ENCODE measurements around the gene NDOR1. TPM values are rescaled to one million over a fixed set of nuclear protein-coding genes. Genes with fewer than 3 reads are reported as not detected.
A peak's percentile ranks its signal among the peaks of the same experiment; 100 is the strongest.

Gene NDOR1
- total RNA-seq, 1 donor from 2014 or later, result 22.5 TPM

DNA sequence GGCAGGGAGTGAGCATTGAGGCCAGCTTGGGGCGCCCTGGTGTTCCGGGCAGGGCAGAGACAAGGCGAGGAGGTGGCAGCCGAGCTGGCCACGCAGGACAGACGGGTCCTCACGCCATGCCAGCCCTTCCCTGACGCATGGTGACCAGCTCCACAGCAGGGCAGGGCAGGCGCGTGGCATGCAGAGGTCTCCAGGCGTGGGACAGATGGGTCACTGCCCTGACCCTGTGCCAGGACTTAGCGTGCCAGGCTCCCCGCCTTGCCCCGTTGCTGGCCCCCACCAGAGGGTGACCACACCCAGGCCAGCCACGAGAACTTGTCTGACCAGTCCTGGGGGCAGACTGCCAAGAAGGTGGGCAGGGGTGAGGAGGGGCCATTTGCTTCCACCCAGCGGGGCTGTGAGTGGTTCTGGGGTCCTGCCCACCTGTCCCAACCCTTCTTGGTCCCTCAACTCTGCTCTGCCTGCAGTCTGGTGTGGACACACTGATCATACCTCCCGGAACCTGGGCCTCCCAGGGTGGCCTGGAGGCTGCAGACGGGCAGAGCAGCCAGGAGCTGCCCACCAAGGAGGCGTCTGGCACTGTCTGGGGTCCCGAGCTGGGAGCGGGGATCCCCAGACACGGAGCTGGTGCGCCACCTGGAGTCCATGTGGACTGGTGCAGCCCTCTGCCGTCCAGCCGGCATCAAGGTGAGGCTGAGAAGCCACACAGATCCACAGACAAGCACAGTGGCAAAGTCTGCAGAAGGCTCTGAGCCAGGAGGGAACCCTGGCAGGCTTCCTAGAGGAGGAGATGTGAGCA lies 21.8 kb downstream of the NDOR1 start, which contains the start of gene RNF224:
Gene RNF224, plus strand, starts transcription at position 449 of the 799 bp plus-strand sequence. CDS start 834 bp downstream, outside the sequence.
- H3K27ac Mint-ChIP-seq (ENCODE audit: unreplicated experiment), result no peak within 1 kb of the TSS

DNA sequence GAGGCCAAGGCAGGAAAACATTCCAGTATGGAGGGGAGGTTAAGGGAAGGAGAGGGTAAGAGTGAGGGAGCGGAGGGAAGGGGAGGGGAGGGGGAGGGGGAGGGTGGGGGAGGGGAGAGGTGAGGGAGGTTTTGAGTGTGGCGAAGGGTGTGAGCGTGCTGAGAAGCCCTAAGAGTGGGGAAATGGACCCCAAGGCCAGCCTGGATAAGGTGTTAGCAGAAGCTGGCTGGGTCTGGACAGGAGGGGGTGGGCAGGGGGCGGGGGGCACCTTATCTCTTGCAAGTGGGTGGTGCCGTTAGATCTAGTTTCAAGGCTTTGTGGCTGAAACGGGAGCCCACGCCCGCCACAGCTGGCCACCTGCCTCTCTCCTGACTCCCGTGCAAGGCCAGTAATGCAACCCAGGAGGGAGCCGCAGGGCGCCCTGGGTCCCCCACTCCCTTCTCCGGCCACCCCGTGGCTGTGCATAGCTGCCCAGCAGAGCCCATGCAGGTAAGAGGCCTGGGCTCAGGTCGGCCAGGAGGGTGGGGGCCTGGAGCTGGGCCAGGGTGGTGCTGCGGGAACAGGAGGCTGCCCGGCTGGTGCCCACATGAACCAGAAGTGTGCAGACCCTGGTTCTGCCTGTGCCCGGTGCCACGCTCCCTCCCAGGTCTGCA lies 22.5 kb downstream of the NDOR1 start:
- no peak for DNase-seq (ENCODE audit: low spot score)
- H3K4me3 Mint-ChIP-seq (ENCODE audit: unreplicated experiment), result no peak overlapping the region

More for the DNA sequence above, 21.8 kb downstream of the NDOR1 start, which contains the start of gene RNF224:
- Mint-ChIP-seq H3K27me3 (ENCODE audit: unreplicated experiment) (peaks cover 7% of the 10 kb centered on the region), H3K4me3 (ENCODE audit: unreplicated experiment) (no peak within 1 kb of the TSS), H3K4me1 (ENCODE audit: unreplicated experiment) (no peaks in the 10 kb centered on the region), H3K36me3 (ENCODE audit: low read depth, unreplicated experiment) (no peaks in the 10 kb centered on the region), H3K9me3 (ENCODE audit: unreplicated experiment) (no peaks in the 10 kb centered on the region)
- TF ChIP-seq, protein P1, sequence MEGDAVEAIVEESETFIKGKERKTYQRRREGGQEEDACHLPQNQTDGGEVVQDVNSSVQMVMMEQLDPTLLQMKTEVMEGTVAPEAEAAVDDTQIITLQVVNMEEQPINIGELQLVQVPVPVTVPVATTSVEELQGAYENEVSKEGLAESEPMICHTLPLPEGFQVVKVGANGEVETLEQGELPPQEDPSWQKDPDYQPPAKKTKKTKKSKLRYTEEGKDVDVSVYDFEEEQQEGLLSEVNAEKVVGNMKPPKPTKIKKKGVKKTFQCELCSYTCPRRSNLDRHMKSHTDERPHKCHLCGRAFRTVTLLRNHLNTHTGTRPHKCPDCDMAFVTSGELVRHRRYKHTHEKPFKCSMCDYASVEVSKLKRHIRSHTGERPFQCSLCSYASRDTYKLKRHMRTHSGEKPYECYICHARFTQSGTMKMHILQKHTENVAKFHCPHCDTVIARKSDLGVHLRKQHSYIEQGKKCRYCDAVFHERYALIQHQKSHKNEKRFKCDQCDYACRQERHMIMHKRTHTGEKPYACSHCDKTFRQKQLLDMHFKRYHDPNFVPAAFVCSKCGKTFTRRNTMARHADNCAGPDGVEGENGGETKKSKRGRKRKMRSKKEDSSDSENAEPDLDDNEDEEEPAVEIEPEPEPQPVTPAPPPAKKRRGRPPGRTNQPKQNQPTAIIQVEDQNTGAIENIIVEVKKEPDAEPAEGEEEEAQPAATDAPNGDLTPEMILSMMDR (IDR thresholded peaks at IDR 0.05; ENCODE audit: unreplicated experiment), result peak; percentile 81
- DNase-seq (ENCODE audit: low spot score), result peak; percentile 84

DNA sequence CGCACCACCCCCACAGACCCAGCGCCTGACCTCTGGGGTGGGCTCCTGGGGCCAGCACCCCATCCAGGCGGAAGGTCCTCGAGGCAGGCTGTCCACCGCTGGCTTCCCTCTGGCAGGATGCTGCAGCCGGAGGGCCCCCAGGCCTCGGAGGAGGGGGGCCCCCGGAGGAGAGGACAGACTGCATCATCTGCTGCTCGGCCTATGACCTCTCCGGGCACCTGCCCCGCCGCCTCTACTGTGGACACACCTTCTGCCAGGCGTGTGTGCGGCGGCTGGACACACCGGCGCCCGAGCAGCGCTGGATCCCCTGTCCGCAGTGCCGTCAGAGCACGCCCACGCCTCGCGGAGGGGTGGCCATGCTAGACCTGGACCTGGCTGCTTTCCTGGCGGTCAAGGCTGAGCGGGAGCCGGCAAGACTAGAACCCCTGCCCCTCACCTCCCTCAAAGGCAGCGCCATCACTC lies 23.0 kb downstream of the NDOR1 start:
- peaks cover 7% of the 10 kb centered on the region for H3K27me3 Mint-ChIP-seq (ENCODE audit: unreplicated experiment)
- no peak for DNase-seq (ENCODE audit: low spot score)
- H3K4me1 Mint-ChIP-seq (ENCODE audit: unreplicated experiment), result no peaks in the 10 kb centered on the region
- no peaks in the 10 kb centered on the region for H3K36me3 Mint-ChIP-seq (ENCODE audit: low read depth, unreplicated experiment)
- H3K4me3 Mint-ChIP-seq (ENCODE audit: unreplicated experiment), result no peak overlapping the region
- TF ChIP-seq, protein P1 (IDR thresholded peaks at IDR 0.05; ENCODE audit: unreplicated experiment), result no peak
- H3K27ac Mint-ChIP-seq (ENCODE audit: unreplicated experiment), result no peak overlapping the region
- H3K9me3 Mint-ChIP-seq (ENCODE audit: unreplicated experiment), result no peaks in the 10 kb centered on the region

More for the DNA sequence above, 22.5 kb downstream of the NDOR1 start:
- Mint-ChIP-seq H3K27ac (ENCODE audit: unreplicated experiment) (no peak overlapping the region), H3K9me3 (ENCODE audit: unreplicated experiment) (no peaks in the 10 kb centered on the region), H3K4me1 (ENCODE audit: unreplicated experiment) (no peaks in the 10 kb centered on the region), H3K27me3 (ENCODE audit: unreplicated experiment) (peaks cover 7% of the 10 kb centered on the region), H3K36me3 (ENCODE audit: low read depth, unreplicated experiment) (no peaks in the 10 kb centered on the region)
- TF ChIP-seq, protein P1 (IDR thresholded peaks at IDR 0.05; ENCODE audit: unreplicated experiment), result no peak

DNA sequence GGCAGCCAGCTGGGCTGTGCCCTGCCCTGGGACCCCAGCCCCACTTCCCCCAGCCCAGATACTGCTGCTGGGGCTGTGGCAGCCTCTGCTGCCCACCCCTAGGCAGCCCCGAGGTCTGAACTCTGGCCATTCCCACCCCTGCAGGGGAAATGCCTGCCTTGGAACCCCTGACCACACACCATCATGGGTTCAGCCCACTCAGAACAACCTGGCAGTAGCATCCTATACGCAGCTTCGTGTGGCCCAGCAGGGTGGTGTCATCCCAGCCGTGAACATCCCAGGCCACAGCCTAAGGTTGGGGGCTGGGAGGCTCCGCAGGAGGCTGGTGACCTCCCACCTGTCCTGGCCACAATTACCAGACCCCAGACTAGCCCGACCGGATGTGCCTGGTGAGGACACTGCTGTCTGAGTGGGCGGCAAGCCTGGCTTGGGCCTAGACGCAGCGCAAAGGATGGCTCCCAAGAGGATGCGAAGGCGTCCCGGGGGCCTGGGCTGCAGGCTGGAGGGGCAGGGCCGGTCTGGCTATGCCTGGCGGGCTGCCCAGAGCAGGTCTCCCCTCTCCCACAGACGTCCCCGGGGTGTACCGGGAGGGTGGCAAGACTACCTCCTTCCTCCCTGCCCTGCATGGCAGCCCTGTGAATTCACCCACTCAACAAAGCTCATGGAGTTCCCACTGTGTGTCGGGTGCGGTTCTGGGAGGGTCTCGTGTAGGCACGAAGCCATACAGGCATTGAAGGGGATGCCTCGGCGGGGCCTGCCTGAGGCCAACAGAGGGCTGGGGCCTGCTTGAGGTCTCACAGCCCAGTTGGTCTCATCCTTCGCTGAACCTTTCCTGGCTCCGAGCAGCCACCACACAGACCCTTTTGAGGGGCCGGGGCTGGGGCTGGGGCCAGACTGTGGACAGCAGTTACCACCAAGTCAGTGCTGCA lies 23.7 kb downstream of the NDOR1 start:
- Mint-ChIP-seq H3K4me3 (ENCODE audit: unreplicated experiment) (no peak overlapping the region), H3K36me3 (ENCODE audit: low read depth, unreplicated experiment) (no peaks in the 10 kb centered on the region), H3K9me3 (ENCODE audit: unreplicated experiment) (no peaks in the 10 kb centered on the region), H3K27me3 (ENCODE audit: unreplicated experiment) (peaks cover 7% of the 10 kb centered on the region), H3K27ac (ENCODE audit: unreplicated experiment) (no peak overlapping the region), H3K4me1 (ENCODE audit: unreplicated experiment) (no peaks in the 10 kb centered on the region)
- TF ChIP-seq, protein P1 (IDR thresholded peaks at IDR 0.05; ENCODE audit: unreplicated experiment), result no peak
- DNase-seq (ENCODE audit: low spot score), result no peak

Data from endothelial cell (in vitro differentiated cells).